Epithelial cell of proximal tubule (primary cell): ENCODE data around the gene PYGB. TPM values are rescaled to one million over a fixed set of nuclear protein-coding genes. Genes with fewer than 3 reads are reported as not detected.

Source experiments
- DNase-seq: peaks from one replicate; pipeline ENCODE4 v3.0.0-alpha.2; 2011; ENCODE audit warnings: low read depth
- H3K4me3 ChIP-seq: 2 replicates; pipeline ENCODE4 v1.5.1; 2011; ENCODE audit warnings: low read depth, mild to moderate bottlenecking, low read length
- CTCF ChIP-seq: conservative IDR thresholded peaks from 2 replicates; pipeline ENCODE4 v1.5.1; 2012; ENCODE audit warnings: low read depth, mild to moderate bottlenecking, low read length
- total RNA-seq: library from RNA; depleted of rRNA; stranded (reverse); fragments of >200 nt; gene quantifications from 2 replicates; pipeline ENCODE4 v1.2.3, GENCODE V29; 2015

Gene PYGB
- total RNA-seq, 1 donor from 2014 or later, result 145 TPM

- no peak overlapping the region for H3K4me3 ChIP-seq
These were observed 69.6 kb downstream of the PYGB start for GRCh38 chr20:25317351-25318075.

GRCh38 chr20:25318471-25319240 lies 70.8 kb downstream of the PYGB start:
- no peak overlapping the region for H3K4me3 ChIP-seq
- no peak for TF ChIP-seq CTCF
- DNase-seq, result no peak

More at GRCh38 chr20:25317351-25318075, 69.6 kb downstream of the PYGB start:
- no peak for TF ChIP-seq CTCF
- no peak for DNase-seq

- no peak overlapping the region for H3K4me3 ChIP-seq
- no peak for DNase-seq
- TF ChIP-seq CTCF, result no peak
These were observed 71.6 kb downstream of the PYGB start for GRCh38 chr20:25319241-25320034.

GRCh38 chr20:25320035-25320800 lies 72.3 kb downstream of the PYGB start:
- no peak for TF ChIP-seq CTCF
- no peak for DNase-seq
- no peak overlapping the region for H3K4me3 ChIP-seq

GRCh38 chr20:25321262-25321831 lies 73.5 kb downstream of the PYGB start:
- H3K4me3 ChIP-seq, result no peak overlapping the region
- no peak for DNase-seq
- TF ChIP-seq CTCF, result no peak

- TF ChIP-seq CTCF, result no peak
- no peak overlapping the region for H3K4me3 ChIP-seq
- DNase-seq, result no peak
These were observed 74.1 kb downstream of the PYGB start for GRCh38 chr20:25321991-25322390.
